GM12872 (cell line): ENCODE data around the gene FLNC.

Experiments
- TF ChIP-seq, protein P1 (sequence below): IDR thresholded peaks from 3 replicates; pipeline ENCODE4 v1.5.1; 2011; ENCODE audit warnings: low read depth, mild to moderate bottlenecking, low read length, moderate library complexity; ENCODE audit not compliant: insufficient read depth

The FLNC gene

DNA sequence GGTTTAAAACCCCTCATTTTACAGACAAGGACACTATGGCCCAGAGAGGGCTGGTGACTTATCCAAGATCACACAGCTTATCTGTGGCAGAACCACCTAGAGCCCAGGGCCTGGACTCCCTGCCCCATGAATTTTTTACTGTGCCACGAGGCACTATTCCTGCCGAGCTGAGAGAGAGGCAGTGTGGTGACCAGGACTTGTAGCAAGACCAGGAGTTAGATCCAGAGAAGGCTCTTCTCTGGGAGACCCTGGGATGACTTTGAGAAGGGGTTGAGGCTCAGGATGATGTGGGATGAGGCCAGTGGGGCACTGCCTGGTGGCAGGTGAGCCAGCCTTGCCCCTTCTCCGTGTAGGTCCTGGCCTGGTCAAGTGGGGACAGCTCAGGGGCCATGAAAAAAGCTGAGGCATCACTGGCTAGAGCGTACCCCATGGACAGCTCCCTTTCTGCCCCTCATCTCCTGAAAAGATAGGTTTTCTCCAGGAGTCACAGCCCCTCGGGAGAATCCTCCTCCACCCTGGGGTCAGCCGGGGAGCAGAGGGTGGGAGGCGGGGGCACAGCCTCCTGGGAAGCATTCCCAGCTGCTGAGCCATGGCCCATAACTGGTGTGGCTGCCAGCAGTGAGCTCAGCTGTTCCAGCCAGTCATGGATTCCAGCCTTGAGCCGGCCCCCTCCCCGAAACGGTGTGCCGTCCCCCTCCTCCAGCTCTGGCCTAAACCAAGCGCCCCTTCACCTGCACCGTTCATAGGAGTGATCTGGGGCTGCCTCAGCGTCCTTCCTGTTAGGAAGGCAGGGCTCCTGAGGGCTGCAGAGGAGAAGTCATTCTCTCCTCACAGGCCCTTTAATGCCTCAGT, 5.8 kb downstream of the FLNC start:
- TF ChIP-seq, protein P1, sequence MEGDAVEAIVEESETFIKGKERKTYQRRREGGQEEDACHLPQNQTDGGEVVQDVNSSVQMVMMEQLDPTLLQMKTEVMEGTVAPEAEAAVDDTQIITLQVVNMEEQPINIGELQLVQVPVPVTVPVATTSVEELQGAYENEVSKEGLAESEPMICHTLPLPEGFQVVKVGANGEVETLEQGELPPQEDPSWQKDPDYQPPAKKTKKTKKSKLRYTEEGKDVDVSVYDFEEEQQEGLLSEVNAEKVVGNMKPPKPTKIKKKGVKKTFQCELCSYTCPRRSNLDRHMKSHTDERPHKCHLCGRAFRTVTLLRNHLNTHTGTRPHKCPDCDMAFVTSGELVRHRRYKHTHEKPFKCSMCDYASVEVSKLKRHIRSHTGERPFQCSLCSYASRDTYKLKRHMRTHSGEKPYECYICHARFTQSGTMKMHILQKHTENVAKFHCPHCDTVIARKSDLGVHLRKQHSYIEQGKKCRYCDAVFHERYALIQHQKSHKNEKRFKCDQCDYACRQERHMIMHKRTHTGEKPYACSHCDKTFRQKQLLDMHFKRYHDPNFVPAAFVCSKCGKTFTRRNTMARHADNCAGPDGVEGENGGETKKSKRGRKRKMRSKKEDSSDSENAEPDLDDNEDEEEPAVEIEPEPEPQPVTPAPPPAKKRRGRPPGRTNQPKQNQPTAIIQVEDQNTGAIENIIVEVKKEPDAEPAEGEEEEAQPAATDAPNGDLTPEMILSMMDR = no peak

DNA sequence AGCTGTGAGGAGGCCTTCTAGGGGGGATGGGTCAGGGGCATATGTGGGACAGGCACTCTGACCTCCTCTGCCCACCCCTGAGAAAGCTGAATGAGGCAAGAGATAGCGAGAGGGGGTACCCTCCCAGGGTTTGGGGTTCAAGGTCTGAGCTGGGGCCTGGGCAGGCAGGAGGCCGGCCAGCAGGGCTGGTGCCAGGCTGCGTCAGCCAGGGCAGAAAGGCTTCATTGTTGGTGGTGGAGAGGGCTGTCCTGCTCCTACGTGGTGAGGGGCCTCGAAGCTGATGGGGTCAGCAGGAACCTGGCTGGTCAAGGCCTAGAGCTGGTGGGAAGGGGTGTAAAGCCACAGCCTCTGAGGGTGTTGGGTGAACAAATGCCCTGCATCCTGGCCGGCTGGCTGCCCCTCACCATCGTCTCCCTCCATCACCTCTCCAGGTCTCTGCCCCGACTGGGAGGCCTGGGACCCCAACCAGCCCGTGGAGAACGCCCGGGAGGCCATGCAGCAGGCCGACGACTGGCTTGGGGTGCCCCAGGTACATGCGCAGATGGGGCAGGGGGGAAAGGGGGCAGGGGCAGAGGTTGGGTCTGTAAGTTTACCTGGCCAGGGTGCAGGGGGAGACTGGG, 6.6 kb downstream of the FLNC start:
- TF ChIP-seq, protein P1 = no peak

DNA sequence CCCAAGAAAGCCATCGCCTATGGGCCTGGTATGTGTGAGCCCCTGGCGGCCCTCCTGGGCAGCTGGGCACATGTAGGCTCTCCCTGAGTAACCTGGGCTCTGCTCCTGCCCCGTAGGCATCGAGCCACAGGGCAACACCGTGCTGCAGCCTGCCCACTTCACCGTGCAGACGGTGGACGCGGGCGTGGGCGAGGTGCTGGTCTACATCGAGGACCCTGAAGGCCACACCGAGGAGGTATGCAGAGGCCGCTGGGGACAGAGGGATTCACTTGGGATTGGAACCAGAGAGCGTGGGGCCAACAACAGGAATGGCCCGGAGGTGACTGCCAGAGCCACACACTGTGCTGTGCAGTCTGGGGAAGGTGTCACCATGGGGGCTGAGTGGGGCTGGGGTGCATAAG, 7.3 kb downstream of the FLNC start:
- TF ChIP-seq, protein P1 = no peak

DNA sequence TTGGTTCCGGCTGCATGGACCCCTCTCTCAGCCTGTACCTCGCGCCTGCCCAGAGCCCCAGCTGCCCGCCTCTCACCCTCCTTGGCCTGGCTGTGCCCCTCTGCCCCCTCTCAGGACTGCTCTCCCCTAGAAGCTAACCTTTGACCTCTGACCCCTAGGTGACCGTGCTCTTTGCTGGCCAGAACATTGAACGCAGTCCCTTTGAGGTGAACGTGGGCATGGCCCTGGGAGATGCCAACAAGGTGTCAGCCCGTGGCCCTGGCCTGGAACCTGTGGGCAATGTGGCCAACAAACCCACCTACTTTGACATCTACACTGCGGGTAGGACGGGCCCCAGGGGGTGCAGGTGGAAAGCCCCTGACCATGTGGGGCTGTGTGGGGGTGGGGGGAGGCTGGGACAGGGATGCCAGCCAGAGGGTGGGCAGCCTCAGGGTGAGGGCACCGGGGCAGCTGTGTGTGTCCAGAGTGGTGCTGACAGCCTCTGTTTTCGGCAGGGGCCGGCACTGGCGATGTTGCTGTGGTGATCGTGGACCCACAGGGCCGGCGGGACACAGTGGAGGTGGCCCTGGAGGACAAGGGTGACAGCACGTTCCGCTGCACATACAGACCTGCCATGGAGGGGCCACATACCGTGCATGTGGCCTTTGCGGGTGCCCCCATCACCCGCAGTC, 8.0 kb downstream of the FLNC start:
- TF ChIP-seq, protein P1 = no peak

DNA sequence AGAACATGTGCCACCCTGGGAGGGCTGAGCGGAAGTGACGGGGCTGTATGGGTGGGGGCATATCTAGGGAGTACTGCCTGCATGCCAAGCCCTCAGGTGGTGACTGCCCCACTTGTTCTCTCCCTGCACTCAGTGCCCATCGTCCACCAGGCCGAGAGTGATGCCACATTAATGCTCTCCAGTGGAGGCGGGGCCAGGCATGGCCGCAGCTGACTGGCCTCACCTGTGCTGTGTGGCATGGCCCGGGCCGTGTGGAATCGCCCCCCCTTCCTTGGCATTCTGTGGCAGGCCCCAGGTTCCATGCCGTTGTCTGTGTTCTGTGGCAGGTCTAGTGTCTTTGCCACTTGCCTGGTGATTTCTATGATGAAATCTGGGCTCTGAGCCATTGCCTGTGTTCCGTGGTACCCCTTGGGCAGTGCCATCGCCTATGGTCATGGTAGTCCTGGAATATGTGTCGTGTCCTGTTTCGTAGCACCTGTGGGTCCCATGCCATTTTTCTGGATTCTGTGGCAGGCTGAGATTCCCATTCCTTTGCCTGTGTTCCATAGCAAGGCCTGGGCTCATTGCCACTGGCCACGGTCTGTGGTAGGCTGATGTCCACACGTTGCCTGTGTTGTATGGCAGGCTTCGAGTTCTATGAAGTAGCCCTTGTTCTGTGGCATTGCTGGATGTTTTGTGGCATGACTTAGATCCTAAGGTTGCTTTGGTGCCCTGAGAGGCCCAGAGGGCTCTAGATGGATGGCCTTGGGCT, 8.9 kb downstream of the FLNC start:
- TF ChIP-seq, protein P1 = no peak

DNA sequence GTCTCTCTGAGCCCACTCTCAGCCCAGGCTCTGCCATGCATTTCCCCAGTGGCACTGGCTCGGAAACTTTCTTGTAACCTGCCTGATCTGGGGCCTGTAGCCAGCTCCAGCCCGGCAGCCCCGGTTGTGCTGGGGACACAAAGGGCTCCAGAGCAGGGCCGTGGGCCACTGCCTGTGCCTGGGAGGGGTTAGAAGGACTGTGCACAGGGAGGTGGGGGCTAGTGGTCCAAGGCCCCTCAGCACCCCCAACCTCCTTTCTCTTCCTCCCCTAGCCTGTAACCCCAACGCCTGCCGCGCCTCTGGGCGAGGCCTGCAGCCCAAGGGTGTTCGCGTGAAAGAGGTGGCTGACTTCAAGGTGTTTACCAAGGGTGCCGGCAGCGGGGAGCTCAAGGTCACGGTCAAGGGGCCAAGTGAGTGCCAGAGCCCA, 9.6 kb downstream of the FLNC start:
- TF ChIP-seq, protein P1 = no peak
